GM21515 (cell line): ENCODE data around the gene DAZ4.
"Not testable (repeated sequence)": the region's sequence is repeated elsewhere in the genome, so short reads cannot be mapped to it uniquely, and the experiment has no call there.

Source experiments
- ATAC-seq: cut with Tn5 transposase; IDR thresholded peaks from one replicate; pipeline ENCODE4 v1.9.1; 2021; ENCODE audit not compliant: unreplicated experiment

The DAZ4 gene, protein sequence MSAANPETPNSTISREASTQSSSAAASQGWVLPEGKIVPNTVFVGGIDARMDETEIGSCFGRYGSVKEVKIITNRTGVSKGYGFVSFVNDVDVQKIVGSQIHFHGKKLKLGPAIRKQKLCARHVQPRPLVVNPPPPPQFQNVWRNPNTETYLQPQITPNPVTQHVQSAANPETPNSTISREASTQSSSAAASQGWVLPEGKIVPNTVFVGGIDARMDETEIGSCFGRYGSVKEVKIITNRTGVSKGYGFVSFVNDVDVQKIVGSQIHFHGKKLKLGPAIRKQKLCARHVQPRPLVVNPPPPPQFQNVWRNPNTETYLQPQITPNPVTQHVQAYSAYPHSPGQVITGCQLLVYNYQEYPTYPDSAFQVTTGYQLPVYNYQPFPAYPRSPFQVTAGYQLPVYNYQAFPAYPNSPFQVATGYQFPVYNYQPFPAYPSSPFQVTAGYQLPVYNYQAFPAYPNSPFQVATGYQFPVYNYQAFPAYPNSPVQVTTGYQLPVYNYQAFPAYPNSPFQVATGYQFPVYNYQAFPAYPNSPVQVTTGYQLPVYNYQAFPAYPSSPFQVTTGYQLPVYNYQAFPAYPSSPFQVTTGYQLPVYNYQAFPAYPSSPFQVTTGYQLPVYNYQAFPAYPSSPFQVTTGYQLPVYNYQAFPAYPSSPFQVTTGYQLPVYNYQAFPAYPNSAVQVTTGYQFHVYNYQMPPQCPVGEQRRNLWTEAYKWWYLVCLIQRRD

DNA sequence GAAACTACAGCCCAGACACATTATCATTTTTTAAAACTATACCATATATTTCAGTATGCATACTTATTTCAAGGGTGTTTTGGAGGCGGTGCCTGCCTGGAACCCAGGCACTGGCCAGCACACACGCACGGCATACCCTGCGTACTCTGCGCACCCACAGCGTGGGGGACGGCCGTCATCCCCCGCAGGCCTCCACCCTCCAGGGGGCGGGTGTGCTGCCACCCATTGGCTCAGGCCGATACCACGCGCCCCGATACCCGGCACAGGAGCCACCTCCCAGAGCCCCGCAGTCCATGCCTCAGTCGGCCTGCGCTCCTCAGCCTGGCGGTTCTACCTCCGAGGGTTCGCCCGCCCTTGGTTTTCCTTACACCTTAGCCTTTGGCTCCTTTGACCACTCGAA lies at the start of gene DAZ4:
DAZ4 (plus strand) TSS at position 301 of the 400 bp plus-strand sequence. CDS start 208 bp downstream, outside the sequence.
- not testable (repeated sequence) for ATAC-seq

DNA sequence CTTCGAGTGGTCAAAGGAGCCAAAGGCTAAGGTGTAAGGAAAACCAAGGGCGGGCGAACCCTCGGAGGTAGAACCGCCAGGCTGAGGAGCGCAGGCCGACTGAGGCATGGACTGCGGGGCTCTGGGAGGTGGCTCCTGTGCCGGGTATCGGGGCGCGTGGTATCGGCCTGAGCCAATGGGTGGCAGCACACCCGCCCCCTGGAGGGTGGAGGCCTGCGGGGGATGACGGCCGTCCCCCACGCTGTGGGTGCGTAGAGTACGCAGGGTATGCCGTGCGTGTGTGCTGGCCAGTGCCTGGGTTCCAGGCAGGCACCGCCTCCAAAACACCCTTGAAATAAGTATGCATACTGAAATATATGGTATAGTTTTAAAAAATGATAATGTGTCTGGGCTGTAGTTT lies 20.4 kb upstream of the DAZ4 start, which contains the start of gene DAZ3:
DAZ3 (minus strand) TSS at position 101 of the 400 bp plus-strand sequence. CDS start 208 bp downstream, outside the sequence.
- not testable (repeated sequence) for ATAC-seq

DNA sequence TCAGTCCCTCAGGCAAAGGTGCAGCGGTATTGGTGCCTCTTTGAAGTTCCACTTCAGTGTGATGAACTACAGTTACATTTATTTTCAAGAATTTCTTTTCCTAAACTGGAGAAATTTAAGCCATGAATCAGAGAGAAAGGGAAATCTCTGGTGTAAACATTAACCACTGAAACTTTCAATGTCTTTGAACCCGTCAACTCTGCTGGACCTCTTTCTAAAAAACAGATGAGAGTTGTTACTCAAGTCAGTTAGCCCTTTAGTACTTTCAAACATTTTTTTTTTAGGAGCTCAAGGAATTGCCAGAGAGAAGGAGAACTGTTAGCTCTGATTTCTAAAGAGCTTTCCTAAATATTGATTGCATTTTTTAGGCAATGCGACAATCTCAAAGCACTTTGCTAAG lies 11.9 kb upstream of the DAZ4 start:
- ATAC-seq, result not testable (repeated sequence)

DNA sequence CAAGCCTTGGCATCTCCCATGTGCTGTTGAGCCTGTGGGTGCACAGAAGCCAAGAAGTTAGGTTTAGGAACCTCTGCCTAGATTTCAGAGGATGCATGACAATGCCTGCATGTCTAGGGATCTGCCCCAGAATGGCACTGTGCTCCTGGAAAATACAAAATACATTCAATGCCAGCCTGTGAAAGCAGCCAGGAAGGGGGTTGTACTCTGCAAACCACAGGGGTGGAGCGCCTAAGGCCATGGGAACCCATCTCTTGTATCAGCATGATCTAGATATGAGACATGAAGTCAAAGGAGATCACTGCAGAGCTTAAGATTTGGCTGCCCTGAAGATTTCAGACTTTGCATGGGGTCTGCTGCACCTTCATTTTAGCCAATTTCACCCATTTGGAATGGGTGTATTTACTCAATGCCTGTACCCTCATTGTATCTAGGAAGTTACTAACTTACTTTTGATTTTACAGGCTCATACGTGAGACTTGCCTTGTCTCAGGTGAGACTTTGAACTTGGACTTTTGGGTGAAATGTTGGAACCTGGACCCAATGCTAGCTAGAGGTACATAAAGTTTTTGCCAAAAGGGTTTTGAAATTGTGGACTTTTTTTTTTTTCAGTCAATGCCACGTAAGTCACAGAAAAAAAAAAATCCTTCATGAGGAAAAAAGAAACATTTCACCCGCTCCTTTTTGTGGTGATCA lies 9.4 kb upstream of the DAZ4 start:
- not testable (repeated sequence) for ATAC-seq

DNA sequence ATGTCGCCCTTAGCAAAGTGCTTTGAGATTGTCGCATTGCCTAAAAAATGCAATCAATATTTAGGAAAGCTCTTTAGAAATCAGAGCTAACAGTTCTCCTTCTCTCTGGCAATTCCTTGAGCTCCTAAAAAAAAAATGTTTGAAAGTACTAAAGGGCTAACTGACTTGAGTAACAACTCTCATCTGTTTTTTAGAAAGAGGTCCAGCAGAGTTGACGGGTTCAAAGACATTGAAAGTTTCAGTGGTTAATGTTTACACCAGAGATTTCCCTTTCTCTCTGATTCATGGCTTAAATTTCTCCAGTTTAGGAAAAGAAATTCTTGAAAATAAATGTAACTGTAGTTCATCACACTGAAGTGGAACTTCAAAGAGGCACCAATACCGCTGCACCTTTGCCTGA lies 8.7 kb upstream of the DAZ4 start:
- not testable (repeated sequence) for ATAC-seq
